Heart left ventricle (tissue), 13 donors: Measurements from ENCODE around the gene LPP.

Experiments
- POLR2A ChIP-seq, 2 donors: fragments of 450-650 bp; IDR thresholded peaks; one replicate each; pipeline ENCODE4 v1.6.1; 2017; ENCODE audit warnings: antibody characterized with exemption in 2 of 2, mild to moderate bottlenecking in 2 of 2, moderate library complexity in 2 of 2
- TF ChIP-seq, protein P1 (sequence below), 12 donors: fragments of 200-600 bp; sonication (generic) in 4 of 12; IDR thresholded peaks; one replicate each; pipeline versions ENCODE4 v1.5.0 to v1.8.0; 2018 to 2022; ENCODE audit warnings: antibody characterized with exemption in 12 of 12, mild to moderate bottlenecking in 5 of 12
- donor health status: ischemic (EF 13 %, LVEDD 7.1; RV severe dilation, severe dysfunction).
- donor health status: DM: no; HTN: yes; CAD: no.
- donor health status: DM: no; HTN: no; CAD: no.
- donor health status: ischemic (EF 25% LVEDD 6.9; RV normal size, moderate dysfunction).
- donor health status: ischemic (EF 25% LVEDD 5.7; RV mildly dilated, moderate dysfunction).
- donor health status: ischemic (EF 35%, LVEDD 5.7; RV mildly dilated, moderate dysfunction).
- donor health status: nonischemic (EF 11% LVEDD 7.7; RV severe dilation, severe dysfunction).
- donor health status: DM: yes; HTN: yes; CAD: no.
- donor health status: PGD.
- donor health status: ischemic (EF 29% LVEDD 5.4; RV normal size, mild dysfunction).
- donor health status: nonischemic (EF 23%, LVEDD 6.1; RV moderate dilation, normal function).

- TF ChIP-seq, protein P1, sequence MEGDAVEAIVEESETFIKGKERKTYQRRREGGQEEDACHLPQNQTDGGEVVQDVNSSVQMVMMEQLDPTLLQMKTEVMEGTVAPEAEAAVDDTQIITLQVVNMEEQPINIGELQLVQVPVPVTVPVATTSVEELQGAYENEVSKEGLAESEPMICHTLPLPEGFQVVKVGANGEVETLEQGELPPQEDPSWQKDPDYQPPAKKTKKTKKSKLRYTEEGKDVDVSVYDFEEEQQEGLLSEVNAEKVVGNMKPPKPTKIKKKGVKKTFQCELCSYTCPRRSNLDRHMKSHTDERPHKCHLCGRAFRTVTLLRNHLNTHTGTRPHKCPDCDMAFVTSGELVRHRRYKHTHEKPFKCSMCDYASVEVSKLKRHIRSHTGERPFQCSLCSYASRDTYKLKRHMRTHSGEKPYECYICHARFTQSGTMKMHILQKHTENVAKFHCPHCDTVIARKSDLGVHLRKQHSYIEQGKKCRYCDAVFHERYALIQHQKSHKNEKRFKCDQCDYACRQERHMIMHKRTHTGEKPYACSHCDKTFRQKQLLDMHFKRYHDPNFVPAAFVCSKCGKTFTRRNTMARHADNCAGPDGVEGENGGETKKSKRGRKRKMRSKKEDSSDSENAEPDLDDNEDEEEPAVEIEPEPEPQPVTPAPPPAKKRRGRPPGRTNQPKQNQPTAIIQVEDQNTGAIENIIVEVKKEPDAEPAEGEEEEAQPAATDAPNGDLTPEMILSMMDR (IDR thresholded peaks at IDR 0.05): no peak
- no peak for TF ChIP-seq POLR2A (IDR thresholded peaks at IDR 0.05)
These were observed 626.5 kb downstream of the LPP start for GRCh38 chr3:188780193-188781147.
